Lower leg skin (tissue), 3 donors: ENCODE results near the gene MTG1.

Source experiments
- POLR2A ChIP-seq, 2 donors: fragments of 450-650 bp; IDR thresholded peaks; one replicate each; pipeline ENCODE4 v1.6.1; 2016 to 2017; ENCODE audit warnings: antibody characterized with exemption in 2 of 2, mild to moderate bottlenecking in 1 of 2, moderate library complexity in 1 of 2
- TF ChIP-seq, protein P1 (sequence below), 3 donors: fragments of 450-650 bp; IDR thresholded peaks; one replicate each; pipeline ENCODE4 v1.5.1; 2016; ENCODE audit warnings: antibody characterized with exemption in 3 of 3, mild to moderate bottlenecking in 3 of 3, moderate library complexity in 2 of 3

DNA sequence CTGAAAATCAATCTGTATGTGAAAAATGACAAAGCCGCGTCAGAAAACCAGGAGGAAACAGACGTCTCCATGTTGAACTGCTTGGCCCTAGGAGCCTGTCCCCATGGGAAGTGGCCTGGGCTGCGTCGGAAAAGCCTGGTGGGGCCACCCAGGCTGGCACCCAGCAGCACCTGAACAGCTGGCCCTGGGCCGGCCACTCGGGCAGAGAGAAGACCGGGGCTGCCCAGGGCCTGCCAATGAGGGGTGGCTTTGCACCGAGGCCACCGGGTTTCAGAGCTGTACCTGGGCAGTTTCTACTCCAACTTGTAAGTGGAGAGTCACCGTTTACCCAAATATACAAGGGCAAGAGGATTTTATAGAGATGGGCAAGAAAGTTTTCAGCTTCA is 35.0 kb upstream of the MTG1 start:
- TF ChIP-seq, protein P1, sequence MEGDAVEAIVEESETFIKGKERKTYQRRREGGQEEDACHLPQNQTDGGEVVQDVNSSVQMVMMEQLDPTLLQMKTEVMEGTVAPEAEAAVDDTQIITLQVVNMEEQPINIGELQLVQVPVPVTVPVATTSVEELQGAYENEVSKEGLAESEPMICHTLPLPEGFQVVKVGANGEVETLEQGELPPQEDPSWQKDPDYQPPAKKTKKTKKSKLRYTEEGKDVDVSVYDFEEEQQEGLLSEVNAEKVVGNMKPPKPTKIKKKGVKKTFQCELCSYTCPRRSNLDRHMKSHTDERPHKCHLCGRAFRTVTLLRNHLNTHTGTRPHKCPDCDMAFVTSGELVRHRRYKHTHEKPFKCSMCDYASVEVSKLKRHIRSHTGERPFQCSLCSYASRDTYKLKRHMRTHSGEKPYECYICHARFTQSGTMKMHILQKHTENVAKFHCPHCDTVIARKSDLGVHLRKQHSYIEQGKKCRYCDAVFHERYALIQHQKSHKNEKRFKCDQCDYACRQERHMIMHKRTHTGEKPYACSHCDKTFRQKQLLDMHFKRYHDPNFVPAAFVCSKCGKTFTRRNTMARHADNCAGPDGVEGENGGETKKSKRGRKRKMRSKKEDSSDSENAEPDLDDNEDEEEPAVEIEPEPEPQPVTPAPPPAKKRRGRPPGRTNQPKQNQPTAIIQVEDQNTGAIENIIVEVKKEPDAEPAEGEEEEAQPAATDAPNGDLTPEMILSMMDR (IDR thresholded peaks at IDR 0.05): no peak
- TF ChIP-seq POLR2A (IDR thresholded peaks at IDR 0.05): no peak
